Stimulated activated naive CD8-positive, alpha-beta T cell treated with anti-CD3 and anti-CD28 coated beads, Interleukin-15, amount 100 ng/mL, for 72 hours (primary cell): ENCODE measurements around the gene DAB1.

ENCODE experiments used
- ATAC-seq: fragments of 150-1000 bp; cut with Tn5 transposase; 2 replicates; pipeline ENCODE4 v1.10.0; 2021; ENCODE audit warnings: mild to moderate bottlenecking, moderate library complexity
- DNase-seq, 2 donors: peaks; one replicate each; pipeline ENCODE4 v3.0.0; 2021 to 2022
- H3K27ac Mint-ChIP-seq, 2 donors: one replicate each; pipeline ENCODE4 v1.8.0; 2022; ENCODE audit warnings: mild to moderate bottlenecking in 2 of 2, mixed read lengths in 2 of 2, moderate library complexity in 2 of 2
- H3K27me3 Mint-ChIP-seq: one replicate; pipeline ENCODE4 v1.8.0; 2022; ENCODE audit warnings: mixed read lengths
- H3K4me1 Mint-ChIP-seq: one replicate; pipeline ENCODE4 v1.8.0; 2022; ENCODE audit warnings: mild to moderate bottlenecking, mixed read lengths
- H3K4me3 Mint-ChIP-seq, 2 donors: one replicate each; pipeline ENCODE4 v1.8.0; 2022; ENCODE audit warnings: mild to moderate bottlenecking in 2 of 2, mixed read lengths in 2 of 2, moderate library complexity in 1 of 2
- H3K9me3 Mint-ChIP-seq, 2 donors: one replicate each; pipeline ENCODE4 v1.8.0; 2022; ENCODE audit warnings: mixed read lengths in 2 of 2

The DAB1 gene

GRCh38 chr1:57262472-57262871, 161.4 kb downstream of the DAB1 start:
- H3K27ac Mint-ChIP-seq, result no peak overlapping the region
- H3K27me3 Mint-ChIP-seq, result no peaks in the 10 kb centered on the region
- H3K4me1 Mint-ChIP-seq, result no peaks in the 10 kb centered on the region
- ATAC-seq (no peak), DNase-seq (no peak)
- H3K9me3 Mint-ChIP-seq, result peaks cover 5 to 14% of the 10 kb centered on the region in 2 donors
- no peak overlapping the region for H3K4me3 Mint-ChIP-seq

GRCh38 chr1:57258557-57259325, 165.1 kb downstream of the DAB1 start:
- DNase-seq (no peak), ATAC-seq (no peak)
- Mint-ChIP-seq H3K4me3 (no peak overlapping the region), H3K27me3 (no peaks in the 10 kb centered on the region), H3K4me1 (no peaks in the 10 kb centered on the region), H3K9me3 (peaks cover 5 to 18% of the 10 kb centered on the region in 2 donors), H3K27ac (no peak overlapping the region)

- Mint-ChIP-seq H3K9me3 (peaks cover 5 to 18% of the 10 kb centered on the region in 2 donors), H3K27ac (no peak overlapping the region), H3K4me3 (no peak overlapping the region), H3K4me1 (no peaks in the 10 kb centered on the region), H3K27me3 (no peaks in the 10 kb centered on the region)
- DNase-seq (no peak), ATAC-seq (no peak)
Observed at GRCh38 chr1:57255945-57256344, 167.9 kb downstream of the DAB1 start.

GRCh38 chr1:57254022-57254421, 169.8 kb downstream of the DAB1 start:
- no peak overlapping the region for H3K27ac Mint-ChIP-seq
- DNase-seq (no peak), ATAC-seq (no peak)
- H3K9me3 Mint-ChIP-seq, result peaks cover 5 to 18% of the 10 kb centered on the region in 2 donors
- H3K27me3 Mint-ChIP-seq, result no peaks in the 10 kb centered on the region
- no peak overlapping the region for H3K4me3 Mint-ChIP-seq
- no peaks in the 10 kb centered on the region for H3K4me1 Mint-ChIP-seq

- H3K27ac Mint-ChIP-seq, result no peak overlapping the region
- DNase-seq (no peak), ATAC-seq (no peak)
- no peak overlapping the region for H3K4me3 Mint-ChIP-seq
- H3K4me1 Mint-ChIP-seq, result no peaks in the 10 kb centered on the region
- H3K9me3 Mint-ChIP-seq, result peaks cover 0 to 7% of the 10 kb centered on the region in 2 donors
- H3K27me3 Mint-ChIP-seq, result no peaks in the 10 kb centered on the region
Observed at GRCh38 chr1:57252597-57253294, 171.1 kb downstream of the DAB1 start.

GRCh38 chr1:57250021-57250420, 173.8 kb downstream of the DAB1 start:
- H3K9me3 Mint-ChIP-seq, result peaks cover 0 to 9% of the 10 kb centered on the region in 2 donors
- peaks cover 8% of the 10 kb centered on the region for H3K27me3 Mint-ChIP-seq
- H3K4me1 Mint-ChIP-seq, result no peaks in the 10 kb centered on the region
- H3K27ac Mint-ChIP-seq, result no peak overlapping the region
- H3K4me3 Mint-ChIP-seq, result no peak overlapping the region
- ATAC-seq, result no peak
- DNase-seq, result no peak

- peaks cover 8% of the 10 kb centered on the region for H3K27me3 Mint-ChIP-seq
- no peak for DNase-seq
- H3K4me3 Mint-ChIP-seq, result no peak overlapping the region
- no peak overlapping the region for H3K27ac Mint-ChIP-seq
- H3K9me3 Mint-ChIP-seq, result peaks cover 0 to 9% of the 10 kb centered on the region in 2 donors
- no peak for ATAC-seq
- H3K4me1 Mint-ChIP-seq, result no peaks in the 10 kb centered on the region
Observed at GRCh38 chr1:57249511-57249910, 174.3 kb downstream of the DAB1 start.

- DNase-seq, result no peak
- Mint-ChIP-seq H3K4me3 (no peak overlapping the region), H3K9me3 (peaks cover 4 to 9% of the 10 kb centered on the region in 2 donors), H3K4me1 (no peaks in the 10 kb centered on the region), H3K27ac (no peak overlapping the region), H3K27me3 (peaks cover 12% of the 10 kb centered on the region)
- no peak for ATAC-seq
Observed at GRCh38 chr1:57248830-57249229, 175.0 kb downstream of the DAB1 start.

GRCh38 chr1:57238233-57238781, 185.6 kb downstream of the DAB1 start:
- no peak overlapping the region for H3K4me3 Mint-ChIP-seq

GRCh38 chr1:57235730-57236510, 187.9 kb downstream of the DAB1 start:
- Mint-ChIP-seq H3K4me1 (no peaks in the 10 kb centered on the region), H3K9me3 (no peaks in the 10 kb centered on the region), H3K27me3 (peaks cover 18% of the 10 kb centered on the region), H3K27ac (no peak overlapping the region), H3K4me3 (no peak overlapping the region)
- ATAC-seq (no peak), DNase-seq (no peak)

More at GRCh38 chr1:57238233-57238781, 185.6 kb downstream of the DAB1 start:
- Mint-ChIP-seq H3K27me3 (peaks cover 18% of the 10 kb centered on the region), H3K4me1 (no peaks in the 10 kb centered on the region), H3K27ac (no peak overlapping the region), H3K9me3 (no peaks in the 10 kb centered on the region)
- no peak for DNase-seq
- no peak for ATAC-seq

- no peak overlapping the region for H3K27ac Mint-ChIP-seq
- H3K4me1 Mint-ChIP-seq, result no peaks in the 10 kb centered on the region
- DNase-seq (no peak), ATAC-seq (no peak)
- H3K4me3 Mint-ChIP-seq, result no peak overlapping the region
- peaks cover 18% of the 10 kb centered on the region for H3K27me3 Mint-ChIP-seq
- H3K9me3 Mint-ChIP-seq, result no peaks in the 10 kb centered on the region
Observed at GRCh38 chr1:57234459-57234858, 189.4 kb downstream of the DAB1 start.

GRCh38 chr1:57232500-57232899, 191.4 kb downstream of the DAB1 start:
- H3K27ac Mint-ChIP-seq, result no peak overlapping the region
- peaks cover 11% of the 10 kb centered on the region for H3K27me3 Mint-ChIP-seq
- ATAC-seq (no peak), DNase-seq (no peak)
- H3K4me1 Mint-ChIP-seq, result no peaks in the 10 kb centered on the region
- H3K4me3 Mint-ChIP-seq, result no peak overlapping the region
- no peaks in the 10 kb centered on the region for H3K9me3 Mint-ChIP-seq

- H3K27ac Mint-ChIP-seq, result no peak overlapping the region
- no peaks in the 10 kb centered on the region for H3K9me3 Mint-ChIP-seq
- H3K4me3 Mint-ChIP-seq, result no peak overlapping the region
- H3K4me1 Mint-ChIP-seq, result no peaks in the 10 kb centered on the region
- DNase-seq (no peak), ATAC-seq (no peak)
- no peaks in the 10 kb centered on the region for H3K27me3 Mint-ChIP-seq
Observed at GRCh38 chr1:57229998-57230397, 193.9 kb downstream of the DAB1 start.

- DNase-seq (no peak), ATAC-seq (no peak)
- Mint-ChIP-seq H3K4me1 (no peaks in the 10 kb centered on the region), H3K9me3 (no peaks in the 10 kb centered on the region), H3K27ac (no peak overlapping the region), H3K4me3 (no peak overlapping the region), H3K27me3 (no peaks in the 10 kb centered on the region)
Observed at GRCh38 chr1:57229076-57229475, 194.8 kb downstream of the DAB1 start.

- Mint-ChIP-seq H3K9me3 (no peaks in the 10 kb centered on the region), H3K27me3 (no peaks in the 10 kb centered on the region), H3K4me1 (no peaks in the 10 kb centered on the region), H3K27ac (no peak overlapping the region), H3K4me3 (no peak overlapping the region)
- DNase-seq, result no peak
- ATAC-seq, result no peak
Observed at GRCh38 chr1:57222801-57223200, 201.1 kb downstream of the DAB1 start.
